DLD1 (cell line): ENCODE results near the gene CFAP46.
"Not testable (repeated sequence)": the region's sequence is repeated elsewhere in the genome, so short reads cannot be mapped to it uniquely, and the experiment has no call there.

Source experiments
- in situ Hi-C: cut with HindIII; loops from 2 replicates; pipeline ENCODE4 v1.10.0; 2017; ENCODE audit warnings: low sequenced_read_pairs

CFAP46 gene

DNA sequence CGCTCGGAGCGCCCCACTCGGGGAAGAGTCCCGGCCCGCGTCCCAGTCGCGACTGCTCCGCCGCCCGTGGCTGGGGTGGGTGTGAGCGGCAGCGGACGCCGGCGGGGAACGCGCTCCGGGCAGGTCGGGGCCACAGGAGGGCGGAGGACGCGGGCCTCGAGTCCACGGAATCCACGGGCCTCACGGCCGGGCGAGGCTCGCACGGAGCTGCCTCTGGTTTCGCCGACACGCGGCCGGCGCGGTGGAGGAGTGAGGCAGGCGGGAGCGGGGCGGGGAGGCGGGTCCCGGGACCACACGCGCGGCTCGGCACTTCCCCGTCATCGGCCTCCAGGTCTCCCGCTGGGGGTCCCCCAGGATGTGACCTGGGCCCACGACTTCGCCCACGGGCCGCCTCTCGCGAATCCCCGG lies 155.9 kb downstream of the CFAP46 start:
- in situ Hi-C loops = no loop called here

DNA sequence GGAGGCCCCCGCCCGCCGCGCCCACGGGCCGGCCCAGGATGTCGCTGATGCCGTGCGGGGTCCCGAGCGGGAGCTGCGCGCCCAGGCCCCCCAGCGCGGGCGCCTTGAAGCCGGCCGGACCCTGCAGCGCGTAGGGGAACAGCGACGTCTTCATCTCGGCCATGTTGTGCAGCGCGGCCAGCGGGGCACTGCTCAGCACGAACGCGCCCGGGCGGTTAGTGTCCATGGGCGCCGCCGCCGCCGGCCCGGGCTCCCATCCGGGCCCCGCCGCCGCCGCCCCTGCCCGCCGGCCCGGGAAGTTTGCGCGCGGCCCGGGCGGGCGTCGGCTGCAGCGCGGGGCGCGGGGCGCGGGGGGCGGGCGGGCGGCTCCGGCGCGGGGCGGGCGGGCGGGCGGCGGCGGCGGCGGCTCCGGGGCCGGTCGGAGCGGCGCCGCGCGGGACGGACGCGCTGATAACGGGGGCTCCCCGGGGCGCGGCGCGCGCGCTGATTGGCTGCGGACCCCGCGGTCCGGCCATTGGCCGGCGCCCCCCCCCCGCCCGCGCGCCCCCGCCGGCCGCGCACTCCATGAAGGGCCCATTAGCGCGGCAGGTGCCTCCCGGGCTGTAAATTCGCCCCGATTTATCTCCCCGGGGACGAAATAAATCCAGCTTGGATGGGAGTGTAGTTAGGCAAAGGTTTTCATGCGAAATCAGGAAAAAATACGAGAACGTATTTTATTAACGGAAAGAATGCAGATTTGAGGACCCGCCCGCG lies 156.5 kb downstream of the CFAP46 start, which contains the start of gene NKX6-2:
Gene NKX6-2 (minus strand): TSS at position 425 of the 753 bp plus-strand sequence. CDS start 199 bp downstream, at position 226.
- in situ Hi-C loops = no loop called here

DNA sequence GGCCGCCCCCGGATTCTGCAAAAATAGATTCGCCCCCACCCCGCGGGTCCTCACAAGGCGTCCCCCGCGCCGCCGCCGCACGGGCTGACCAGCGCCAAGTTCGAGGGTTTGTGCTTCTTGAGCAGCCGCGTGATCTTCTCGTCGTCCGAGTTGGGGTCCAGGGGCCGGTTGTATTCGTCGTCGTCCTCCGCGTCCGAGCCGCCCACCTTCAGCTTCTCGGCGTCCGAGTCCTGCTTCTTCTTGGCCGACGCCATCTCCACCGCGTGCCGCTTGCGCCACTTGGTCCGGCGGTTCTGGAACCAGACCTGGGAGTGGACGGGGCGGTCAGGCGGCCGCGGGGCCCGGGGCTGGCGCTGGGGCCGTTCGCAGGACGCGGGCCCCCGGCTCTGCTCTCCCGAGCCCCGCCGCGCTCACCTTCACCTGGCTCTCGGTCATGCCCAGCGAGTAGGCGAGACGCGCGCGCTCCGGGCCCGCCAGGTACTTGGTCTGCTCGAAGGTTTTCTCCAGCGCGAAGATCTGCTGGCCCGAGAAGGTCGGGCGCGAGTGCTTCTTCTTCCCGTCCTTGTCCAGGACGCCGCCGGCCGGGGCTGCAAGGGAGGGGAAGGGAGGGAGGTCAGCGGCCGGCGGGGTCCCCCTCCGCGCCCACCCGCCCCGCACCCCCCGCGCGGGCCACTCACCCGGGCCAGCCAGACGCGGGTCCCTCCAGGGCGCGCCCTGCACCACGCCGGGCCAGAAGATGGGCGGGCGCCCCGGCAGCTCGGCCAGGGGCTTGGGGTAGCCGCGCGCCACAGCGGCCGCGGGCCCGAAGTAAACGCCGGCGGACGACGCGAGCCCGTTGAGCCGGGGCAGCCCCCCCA lies 157.3 kb downstream of the CFAP46 start:
- in situ Hi-C loops = no loop called here

DNA sequence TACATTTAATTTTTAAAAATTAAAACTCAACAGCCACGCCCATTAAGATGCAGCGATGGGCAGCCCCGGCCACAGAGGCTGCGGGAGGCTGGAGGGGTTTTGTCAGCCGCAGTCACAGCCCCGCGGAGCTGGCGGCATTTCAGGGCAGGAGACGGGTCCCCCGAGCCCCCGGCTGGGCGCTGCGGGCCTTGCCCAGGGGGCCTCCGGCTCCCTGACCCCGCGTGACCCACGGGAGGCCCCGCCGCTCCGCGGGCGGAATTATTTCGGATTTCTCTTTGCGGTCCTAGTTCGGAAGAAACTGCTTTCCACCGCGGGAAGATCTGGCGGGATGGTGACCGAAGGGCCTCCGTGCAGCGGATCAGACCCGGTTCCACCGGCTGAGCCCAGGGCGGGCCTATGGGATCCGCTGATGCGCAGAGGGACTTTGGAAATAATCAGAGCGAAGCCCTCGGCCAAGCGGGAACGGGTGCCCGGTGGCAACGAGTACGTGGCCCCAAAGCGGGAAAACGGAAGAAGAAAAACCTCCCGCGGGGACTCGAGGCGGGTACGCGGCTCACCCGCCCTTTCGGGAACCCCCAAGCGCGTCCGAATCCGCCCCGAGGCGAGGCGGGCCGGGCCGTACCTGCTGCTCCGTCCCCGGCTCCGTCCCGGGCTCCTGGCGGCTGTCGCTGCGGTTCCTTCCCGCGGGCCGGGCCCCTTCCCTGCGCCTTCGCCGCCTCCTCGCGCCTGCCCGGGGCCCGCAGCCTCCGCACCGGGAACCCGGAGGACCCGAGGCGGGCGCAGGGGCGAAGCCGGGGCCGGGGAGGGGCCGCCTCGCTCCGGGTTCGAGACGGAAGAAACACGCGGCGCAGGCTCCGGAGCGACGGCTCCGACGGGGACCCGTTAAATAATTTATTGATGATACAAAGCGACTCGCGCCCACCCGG lies 158.2 kb downstream of the CFAP46 start:
- in situ Hi-C loops = no loop called here

DNA sequence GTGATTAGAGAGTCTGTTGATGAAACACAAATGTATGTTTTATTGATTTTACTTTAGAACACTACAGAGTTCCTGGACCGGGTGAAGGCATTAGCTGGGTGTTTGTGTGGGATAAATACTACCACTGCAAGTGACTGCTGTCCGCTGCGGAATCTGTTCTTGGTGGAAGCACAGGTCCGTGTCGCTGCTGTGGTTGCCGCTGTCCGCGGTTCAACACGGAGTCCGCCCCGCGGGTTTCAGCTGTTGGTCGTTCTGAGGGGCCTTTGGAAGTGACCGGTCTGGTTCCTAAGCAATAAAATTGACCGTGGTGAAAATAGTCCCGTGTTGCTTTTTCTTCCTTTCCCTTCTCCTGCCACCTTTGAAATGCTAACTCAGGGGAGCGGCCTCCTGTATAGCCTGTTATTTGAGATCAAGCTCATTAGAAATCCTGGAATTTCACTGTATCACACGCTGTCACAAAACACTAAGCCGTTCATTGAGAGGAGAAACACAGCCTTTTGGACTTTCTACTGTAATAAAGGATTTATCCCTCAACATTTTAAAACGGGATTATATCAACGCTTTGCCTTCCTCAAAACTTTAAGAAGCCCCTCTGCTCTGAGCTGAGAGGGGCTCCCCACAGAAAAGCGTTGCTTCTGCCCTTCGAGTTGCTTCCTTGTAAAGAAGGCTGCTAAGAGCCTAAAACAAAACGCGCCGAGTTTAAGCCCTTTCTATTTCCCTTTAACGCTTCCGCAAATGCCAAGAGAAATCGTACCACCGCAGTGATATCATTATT lies 159.0 kb downstream of the CFAP46 start:
- in situ Hi-C loops = no loop called here

DNA sequence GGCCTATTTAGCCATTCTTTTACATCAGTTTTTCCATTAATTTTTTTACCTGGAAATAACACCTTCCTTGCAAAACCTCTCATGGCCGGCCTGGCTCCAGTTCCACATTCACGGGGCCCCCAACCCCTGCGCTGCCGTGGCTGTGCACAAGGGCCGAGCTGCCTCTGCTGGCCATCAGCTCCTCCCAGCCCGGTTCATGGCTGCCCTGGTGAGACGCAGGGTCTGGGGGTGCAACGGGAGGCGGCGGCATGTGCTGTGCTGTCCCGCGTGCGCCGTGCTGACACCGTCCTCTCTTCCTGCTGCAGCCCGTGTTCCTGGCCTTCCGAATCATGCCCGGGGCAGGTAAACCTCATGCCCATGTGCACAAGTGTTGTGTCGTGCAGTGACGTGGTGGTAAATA lies 160.8 kb downstream of the CFAP46 start:
- in situ Hi-C loops = no loop called here

DNA sequence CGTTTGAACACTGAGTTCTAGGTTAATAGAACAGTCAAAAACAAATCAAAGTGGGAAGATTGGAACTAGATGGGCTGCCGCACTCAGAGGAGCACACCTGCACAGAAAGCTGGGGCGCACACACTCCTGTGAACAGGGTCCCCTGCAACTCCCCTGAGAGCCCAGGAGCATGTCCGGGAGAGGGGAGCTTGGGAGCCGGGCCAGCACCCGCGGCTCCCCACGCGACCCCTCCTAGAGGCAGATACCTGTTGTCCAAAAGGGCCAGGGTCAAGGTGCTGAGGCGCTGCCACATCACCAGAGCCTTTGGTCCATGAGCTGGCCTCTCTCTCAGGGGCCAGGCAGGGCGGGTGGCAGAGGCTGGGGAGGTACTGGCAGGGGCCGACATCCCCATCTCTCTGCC lies 162.0 kb downstream of the CFAP46 start:
- in situ Hi-C loops = no loop called here

DNA sequence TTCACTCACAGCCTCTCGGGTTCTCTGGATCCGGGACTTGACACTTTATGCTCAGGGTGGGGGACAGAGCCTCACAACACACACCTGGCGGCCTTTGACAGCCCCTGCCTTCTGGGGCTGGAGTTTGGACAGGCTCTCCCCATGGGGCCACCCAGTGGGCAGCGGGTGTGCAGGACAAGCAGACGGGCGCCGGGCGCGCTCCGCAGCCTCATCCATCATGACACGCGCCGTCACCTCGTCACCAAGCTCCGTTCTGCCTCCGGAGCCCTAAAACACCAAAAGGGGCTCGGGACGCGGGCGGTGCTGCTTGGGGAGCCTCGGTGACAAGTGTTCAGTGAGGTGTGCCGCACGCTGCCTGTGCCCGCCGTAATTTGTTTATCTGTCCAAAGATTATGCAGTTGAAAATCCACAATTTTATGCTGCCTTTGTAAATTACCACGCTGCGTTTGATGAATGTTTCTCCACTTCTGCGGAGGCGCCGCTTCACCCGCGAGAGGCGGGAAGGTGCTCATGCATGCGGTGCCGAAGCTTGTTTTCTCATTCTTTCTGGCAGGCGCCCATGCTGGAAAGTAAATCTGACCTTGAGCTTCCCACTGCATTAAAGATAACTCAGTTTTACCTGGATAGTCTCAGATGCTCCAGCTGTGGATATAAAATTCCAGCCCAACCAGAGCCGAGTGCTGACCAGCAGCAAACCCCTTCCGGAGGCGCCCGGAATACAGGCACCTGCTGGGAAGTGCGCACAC lies 162.6 kb downstream of the CFAP46 start:
- in situ Hi-C loops = no loop called here

DNA sequence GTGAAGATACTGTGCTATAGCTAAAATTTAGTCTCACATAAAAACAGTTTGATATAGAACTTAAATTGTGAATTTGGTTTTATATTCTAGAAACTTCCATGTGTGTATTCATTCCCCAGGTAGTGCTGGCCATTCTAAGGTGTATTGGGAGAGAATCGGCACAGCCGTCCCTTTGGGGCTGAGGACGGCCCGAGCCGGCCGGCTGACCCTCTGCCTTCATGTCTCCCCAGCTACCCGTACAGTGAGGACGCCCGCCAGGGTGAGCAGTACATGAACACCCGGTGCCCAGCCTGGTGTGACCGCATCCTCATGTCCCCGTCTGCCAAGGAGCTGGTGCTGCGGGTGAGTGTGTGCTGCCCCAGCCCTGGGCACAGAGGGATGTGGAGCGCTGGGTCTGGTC lies 164.9 kb downstream of the CFAP46 start:
- in situ Hi-C loops = no loop called here

DNA sequence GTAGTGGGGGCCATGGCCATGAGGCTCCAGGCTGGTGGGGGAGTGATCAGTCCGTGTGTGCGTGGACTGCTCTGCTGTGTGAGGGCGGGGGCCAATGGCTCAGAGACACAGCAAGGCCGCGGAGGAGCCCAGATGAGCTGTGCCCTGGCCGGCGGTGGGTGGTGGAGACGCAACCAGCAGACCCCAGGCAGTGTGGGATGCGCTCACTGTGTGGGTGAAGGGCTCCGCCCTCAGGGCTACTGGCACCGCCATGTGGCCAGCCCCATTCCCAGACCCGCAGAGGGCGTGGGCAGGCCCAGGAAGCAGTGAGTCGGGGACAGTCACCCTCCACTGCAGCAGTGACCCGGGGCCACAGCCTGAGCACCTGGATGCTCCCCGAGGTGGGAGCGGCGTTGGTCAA lies 165.5 kb downstream of the CFAP46 start:
- in situ Hi-C loops = no loop called here

DNA sequence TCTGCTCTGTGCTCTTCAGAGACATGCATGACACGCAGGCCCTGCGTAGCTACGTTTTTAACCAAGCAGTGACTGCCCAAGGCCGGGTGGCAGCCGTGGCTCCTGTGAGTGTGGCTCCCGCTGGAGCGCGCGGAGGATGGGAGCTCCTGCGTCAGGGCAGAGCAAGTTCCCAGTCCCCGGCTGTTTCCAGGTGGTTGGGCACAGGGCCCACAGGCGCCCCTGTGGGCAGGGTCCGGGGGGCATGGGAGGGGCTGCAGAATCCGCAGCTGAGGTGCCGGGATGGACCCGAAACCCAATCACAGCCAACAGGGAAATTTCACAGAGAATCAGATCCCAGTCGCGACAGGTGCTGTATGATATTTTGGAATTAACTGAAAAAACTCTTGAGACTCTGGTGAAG lies 166.2 kb downstream of the CFAP46 start:
- in situ Hi-C loops = no loop called here

DNA sequence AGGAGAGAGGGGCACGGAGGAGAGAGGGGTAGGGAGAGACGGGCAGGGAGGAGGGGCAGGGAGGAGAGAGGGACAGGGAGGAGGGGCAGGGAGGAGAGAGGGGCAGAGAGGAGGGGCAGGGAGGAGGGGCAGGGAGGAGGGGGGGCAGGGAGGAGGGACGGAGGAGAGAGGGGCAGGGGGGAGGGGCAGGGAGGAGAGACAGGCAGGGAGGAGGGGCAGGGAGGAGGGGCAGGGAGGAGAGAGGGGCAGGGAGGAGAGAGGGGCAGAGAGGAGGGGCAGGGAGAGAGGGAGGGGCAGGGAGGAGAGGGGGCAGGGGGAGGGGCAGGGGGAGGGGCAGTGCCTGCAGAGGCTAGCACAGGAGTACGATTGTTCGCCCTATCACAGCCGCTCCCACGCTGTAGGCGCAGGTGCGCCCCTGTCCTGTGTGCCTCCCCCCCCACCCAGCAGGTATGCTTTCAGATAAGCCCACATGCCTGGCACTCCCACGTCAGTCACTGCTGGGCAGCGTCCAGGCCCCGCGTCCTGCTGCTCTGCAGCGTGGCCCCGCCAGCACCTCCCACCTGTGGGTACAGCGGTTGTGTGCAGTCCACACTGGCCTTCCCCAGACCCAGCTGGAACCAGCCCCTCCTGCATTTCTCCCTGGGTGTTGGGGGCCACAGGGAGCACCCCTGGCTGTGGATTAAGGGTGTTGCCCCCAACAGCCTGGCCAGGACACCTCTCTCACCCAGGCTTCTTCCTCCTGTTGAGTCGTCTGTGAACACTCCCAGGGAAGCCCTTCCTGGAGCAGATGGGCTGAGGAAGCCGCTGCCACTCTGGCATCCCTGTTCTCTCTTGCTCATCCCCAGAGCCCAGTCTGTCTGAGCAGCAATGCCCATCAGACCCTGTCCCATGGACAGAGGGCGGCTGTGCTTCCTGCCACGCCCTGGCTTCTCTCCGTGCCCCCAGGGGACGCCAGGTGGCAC lies 167.2 kb downstream of the CFAP46 start:
- in situ Hi-C loops = no loop called here

DNA sequence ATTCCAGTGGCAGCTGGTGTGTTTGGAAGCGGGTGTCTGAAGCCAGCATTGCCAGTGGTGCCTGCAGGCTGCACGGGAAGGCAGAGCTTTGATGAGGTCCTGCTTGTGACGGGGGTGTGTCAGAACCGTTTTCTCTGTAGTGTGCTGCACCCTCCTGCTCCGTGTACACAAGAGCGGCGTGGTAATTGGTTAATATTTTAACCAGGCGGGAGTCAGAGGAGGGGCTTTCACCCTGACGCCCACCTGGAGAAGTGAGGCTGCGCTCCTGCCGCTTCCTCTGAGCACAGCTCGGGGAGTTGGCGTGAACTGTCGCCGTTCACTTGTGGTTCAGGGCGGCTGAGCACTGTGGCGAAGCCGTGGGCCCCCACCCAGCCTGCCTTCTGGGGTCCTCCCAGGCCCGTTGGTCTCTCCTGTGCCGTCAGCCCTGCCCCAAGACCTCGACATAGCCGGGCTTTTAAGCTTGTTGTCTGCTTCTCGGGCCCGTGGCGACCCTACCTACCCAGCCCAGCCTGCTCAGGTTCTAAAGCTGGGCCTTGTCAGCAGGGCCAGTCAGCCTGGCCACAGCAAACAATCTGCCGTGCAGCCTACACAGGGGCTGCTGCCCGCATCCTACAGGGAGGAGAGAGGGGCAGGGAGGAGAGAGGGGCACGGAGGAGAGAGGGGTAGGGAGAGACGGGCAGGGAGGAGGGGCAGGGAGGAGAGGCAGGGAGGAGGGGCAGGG lies 168.0 kb downstream of the CFAP46 start:
- in situ Hi-C loops = no loop called here

DNA sequence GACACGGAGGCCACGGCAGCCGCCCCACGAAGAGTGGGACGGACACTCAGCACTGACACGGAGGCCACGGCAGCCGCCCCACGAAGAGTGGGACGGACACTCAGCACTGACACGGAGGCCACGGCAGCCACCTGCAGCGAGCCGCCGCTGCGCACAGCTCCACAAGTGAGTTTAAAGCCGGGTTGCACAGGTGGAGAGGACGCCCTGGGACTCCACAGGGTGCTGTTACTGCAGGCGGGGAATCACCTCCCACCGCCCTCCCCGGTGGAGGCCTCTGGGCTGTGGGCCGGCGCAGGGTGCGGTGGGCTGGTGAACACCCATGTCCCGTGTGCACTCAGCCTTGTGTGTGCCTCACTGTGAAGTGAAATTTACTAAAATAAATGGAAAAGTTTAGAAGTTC lies 169.6 kb downstream of the CFAP46 start:
- in situ Hi-C loops = not testable (repeated sequence)

DNA sequence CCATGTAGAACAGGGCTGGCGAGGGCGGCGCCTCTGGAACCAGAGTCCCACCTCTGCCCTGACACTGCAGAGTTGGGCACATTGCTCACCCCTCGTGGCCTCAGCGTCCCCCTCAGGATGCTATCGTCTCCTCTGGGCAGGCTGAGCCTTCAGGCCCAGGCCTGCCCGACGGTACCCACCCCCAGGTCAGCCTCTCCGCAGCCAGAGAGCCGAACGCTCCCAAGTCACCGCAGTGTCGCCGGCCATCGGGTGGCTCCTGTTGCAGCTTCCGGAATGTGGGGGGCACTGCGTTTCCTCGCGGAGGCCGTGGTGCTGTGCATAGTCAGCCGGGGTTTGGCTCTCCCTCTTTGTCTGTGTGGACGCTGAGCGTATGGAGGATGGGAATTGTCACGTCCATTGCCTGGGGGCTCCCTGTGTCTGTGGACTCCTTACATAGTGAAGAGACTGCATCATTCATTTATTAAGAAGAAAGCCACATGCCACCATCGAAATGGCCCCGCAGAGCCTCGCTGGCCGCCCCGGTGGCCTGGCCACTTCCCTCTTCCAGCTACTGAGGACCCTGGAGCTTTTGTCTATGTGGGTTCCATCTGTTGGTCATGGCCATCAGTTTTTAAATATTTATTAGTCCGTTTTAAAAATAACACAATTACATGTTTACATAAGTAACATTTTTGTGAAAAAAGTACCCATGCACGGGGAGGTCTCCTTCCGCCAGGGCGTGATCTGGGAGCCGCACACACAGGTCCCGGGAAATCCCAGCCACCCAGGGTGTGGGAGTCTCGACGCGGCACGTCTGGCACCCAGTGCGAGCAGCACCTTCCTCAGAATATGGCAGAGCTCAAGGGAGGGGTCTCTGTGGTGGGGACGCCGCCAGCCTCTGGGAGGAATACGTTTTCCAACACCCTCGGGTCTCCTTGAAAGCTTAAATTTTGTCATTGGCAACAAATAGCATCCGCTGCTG lies 172.0 kb downstream of the CFAP46 start:
- in situ Hi-C loops = no loop called here

DNA sequence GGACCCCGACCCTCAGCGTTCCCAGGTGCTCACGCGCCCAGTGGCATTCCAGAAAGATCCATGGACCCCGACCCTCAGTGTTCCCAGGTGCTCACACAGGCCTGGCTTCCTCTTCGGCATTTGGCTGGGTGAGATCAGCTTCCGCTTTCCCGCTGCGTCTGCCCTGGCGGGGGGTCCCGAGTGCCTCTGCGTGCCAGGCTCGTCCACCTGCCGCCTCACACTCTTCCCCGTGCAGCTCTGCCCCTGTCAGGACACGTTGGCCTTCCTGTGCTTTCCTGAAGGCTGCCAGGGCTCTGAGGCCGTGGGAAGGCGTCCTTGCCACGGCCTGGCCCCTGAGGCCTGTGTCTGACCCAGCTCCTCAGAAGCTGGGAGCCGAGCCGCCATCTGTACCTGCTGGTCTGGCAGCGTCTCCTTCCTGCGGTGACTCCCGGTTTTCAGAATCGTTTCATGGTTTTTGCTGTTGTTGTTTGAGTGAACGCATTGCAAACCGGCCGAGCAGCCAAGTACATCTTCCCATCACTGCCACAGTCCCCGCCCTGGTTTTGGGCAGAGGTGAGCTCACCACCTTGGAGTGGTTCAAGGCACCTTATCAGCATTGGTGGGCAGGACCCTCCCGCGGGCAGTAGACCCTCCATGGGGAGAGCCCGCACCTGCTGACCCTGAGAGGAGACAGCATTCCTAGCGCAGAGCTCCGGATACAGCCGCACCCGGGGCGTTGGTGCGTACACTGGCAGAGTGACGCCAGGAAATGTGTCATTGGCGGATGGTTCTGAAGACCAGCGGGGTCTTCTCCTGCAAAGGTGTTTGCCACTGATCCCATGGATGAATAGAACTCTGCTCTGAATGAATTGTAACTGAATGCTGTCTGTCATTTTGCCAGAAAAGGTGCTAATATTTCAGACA lies 173.8 kb downstream of the CFAP46 start:
- in situ Hi-C loops = no loop called here
